G401.6 (cell line): Measurements from ENCODE around the gene GAB2.
"Not testable (repeated sequence)": the region's sequence is repeated elsewhere in the genome, so short reads cannot be mapped to it uniquely, and the experiment has no call there.

Experiments used
- FAIRE-seq: peaks from 2 replicates; lab custom pipeline; 2012; peaks lifted over from hg19 to GRCh38; lab: Jason Lieb, UNC

Gene GAB2

GRCh38 chr11:78179459-78180071 lies 238.1 kb downstream of the GAB2 start:
- no peak for FAIRE-seq

- FAIRE-seq = no peak
Measured at GRCh38 chr11:78177216-78177615, 240.4 kb downstream of the GAB2 start.

GRCh38 chr11:78176605-78177141 lies 240.9 kb downstream of the GAB2 start:
- no peak for FAIRE-seq

- not testable (repeated sequence) for FAIRE-seq
Measured at GRCh38 chr11:78175862-78176261, 241.8 kb downstream of the GAB2 start.

- FAIRE-seq = no peak
Measured at GRCh38 chr11:78171951-78172350, 245.7 kb downstream of the GAB2 start.

GRCh38 chr11:78170874-78171549 lies 246.6 kb downstream of the GAB2 start:
- no peak for FAIRE-seq

GRCh38 chr11:78170413-78170812 lies 247.2 kb downstream of the GAB2 start:
- FAIRE-seq = no peak

GRCh38 chr11:78168539-78169477 lies 248.8 kb downstream of the GAB2 start:
- FAIRE-seq = no peak

- FAIRE-seq = no peak
Measured at GRCh38 chr11:78166855-78167469, 250.7 kb downstream of the GAB2 start.
